Neural cell (in vitro differentiated cells): ENCODE data around the gene MYO7B. TPM values are rescaled to one million over a fixed set of nuclear protein-coding genes. Genes with fewer than 3 reads are reported as not detected.

Experiments
- H2AFZ ChIP-seq: fragments of 200-600, 300-800 bp; sonication (generic), shearing (Covaris generic); 2 replicates; pipeline ENCODE4 v1.6.0; 2014; ENCODE audit warnings: low read depth, mild to moderate bottlenecking, antibody characterized with exemption, low read length, moderate library complexity
- H3F3A ChIP-seq: fragments of 200-600 bp; shearing (Covaris generic); 2 replicates; pipeline ENCODE4 v1.6.1; 2016; ENCODE audit warnings: mild to moderate bottlenecking, moderate library complexity, mixed read lengths, antibody characterized with exemption, low read length; ENCODE audit not compliant: insufficient read depth, poor library complexity, severe bottlenecking
- H3K27ac ChIP-seq: fragments of 200-600, 300-800 bp; sonication (generic), shearing (Covaris generic); 2 replicates; pipeline ENCODE4 v1.5.1; 2014; ENCODE audit warnings: mild to moderate bottlenecking, low read length, moderate library complexity
- H3K27me3 ChIP-seq: fragments of 300-800, 200-600 bp; sonication (generic), shearing (Covaris generic); 2 replicates; pipeline ENCODE4 v1.6.0; 2014; ENCODE audit warnings: mild to moderate bottlenecking, low read depth, low read length, moderate library complexity; ENCODE audit not compliant: insufficient read depth
- H3K36me3 ChIP-seq: fragments of 300-800, 200-600 bp; sonication (generic), shearing (Covaris generic); 2 replicates; pipeline ENCODE4 v1.5.1; 2014; ENCODE audit warnings: mild to moderate bottlenecking, antibody characterized with exemption, low read length, moderate library complexity; ENCODE audit not compliant: insufficient read depth
- H3K4me2 ChIP-seq: fragments of 300-800, 200-600 bp; sonication (generic), shearing (Covaris generic); 2 replicates; pipeline ENCODE4 v1.6.0; 2014; ENCODE audit warnings: mild to moderate bottlenecking, low read length
- H3K4me3 ChIP-seq: fragments of 300-800, 200-600 bp; sonication (generic), shearing (Covaris generic); 2 replicates; pipeline ENCODE4 v1.5.1; 2014; ENCODE audit warnings: mild to moderate bottlenecking, low read length, moderate library complexity
- H3K79me2 ChIP-seq: fragments of 200-600 bp; shearing (Covaris generic); replicated peaks from 2 replicates; pipeline ENCODE4 v1.6.0; 2014; ENCODE audit warnings: mild to moderate bottlenecking, low read length, moderate library complexity; ENCODE audit not compliant: insufficient read depth
- H3K9ac ChIP-seq: fragments of 300-800, 200-600 bp; sonication (generic), shearing (Covaris generic); 2 replicates; pipeline ENCODE4 v1.6.1; 2016; ENCODE audit warnings: mild to moderate bottlenecking, low read length, mixed read lengths
- H3K9me2 ChIP-seq: fragments of 200-600 bp; shearing (Covaris generic); 2 replicates; pipeline ENCODE4 v1.6.1; 2016; ENCODE audit warnings: mild to moderate bottlenecking, low read length, mixed read lengths; ENCODE audit not compliant: insufficient read depth
- H3K9me3 ChIP-seq: fragments of 200-600, 300-800 bp; sonication (generic), shearing (Covaris generic); 2 replicates; pipeline ENCODE4 v1.6.1; 2016; ENCODE audit warnings: mild to moderate bottlenecking, mixed run types, low read length, moderate library complexity, mixed read lengths
- H4K20me1 ChIP-seq: fragments of 200-600 bp; shearing (Covaris generic); 2 replicates; pipeline ENCODE4 v1.6.1; 2016; ENCODE audit warnings: mild to moderate bottlenecking, mixed run types; ENCODE audit not compliant: insufficient read depth
- CTCF ChIP-seq: fragments of 450-650 bp; IDR thresholded peaks from 2 replicates; pipeline ENCODE4 v1.5.1; 2014; ENCODE audit warnings: antibody characterized with exemption, mild to moderate bottlenecking, moderate library complexity; ENCODE audit not compliant: poor library complexity, severe bottlenecking
- EP300 ChIP-seq: fragments of 450-650 bp; conservative IDR thresholded peaks from 2 replicates; pipeline ENCODE4 v1.6.1; 2014; ENCODE audit warnings: antibody characterized with exemption, mild to moderate bottlenecking, moderate library complexity; ENCODE audit not compliant: poor library complexity, severe bottlenecking
- EZH2 ChIP-seq: fragments of 200-600, 300-800 bp; shearing (Covaris generic), sonication (generic); IDR thresholded peaks from 2 replicates; pipeline ENCODE4 v1.6.1; 2014; ENCODE audit warnings: antibody characterized with exemption, low read length, borderline replicate concordance, mild to moderate bottlenecking; ENCODE audit not compliant: insufficient read depth, poor library complexity, severe bottlenecking
- MXI1 ChIP-seq: fragments of 450-650 bp; conservative IDR thresholded peaks from 2 replicates; pipeline ENCODE4 v1.6.1; 2014; ENCODE audit warnings: antibody characterized with exemption, mild to moderate bottlenecking; ENCODE audit not compliant: poor library complexity, severe bottlenecking
- POLR2AphosphoS5 ChIP-seq: IDR thresholded peaks from 2 replicates; pipeline ENCODE4 v1.6.1; 2012
- RAD21 ChIP-seq: fragments of 450-650 bp; conservative IDR thresholded peaks from 2 replicates; pipeline ENCODE4 v1.6.1; 2014; ENCODE audit warnings: antibody characterized with exemption, mild to moderate bottlenecking, moderate library complexity
- REST ChIP-seq: IDR thresholded peaks from 2 replicates; pipeline ENCODE4 v1.6.1; 2012; ENCODE audit warnings: borderline replicate concordance
- SMC3 ChIP-seq: fragments of 450-650 bp; conservative IDR thresholded peaks from 2 replicates; pipeline ENCODE4 v1.6.1; 2014; ENCODE audit warnings: antibody characterized with exemption, mild to moderate bottlenecking, moderate library complexity; ENCODE audit not compliant: poor library complexity
- TAF1 ChIP-seq: IDR thresholded peaks from 2 replicates; pipeline ENCODE4 v1.6.1; 2012; ENCODE audit warnings: low read depth
- polyA plus RNA-seq: library from polyadenylated mRNA; depleted of rRNA; stranded (reverse); fragments of >200 nt; gene quantifications from 2 replicates; pipeline ENCODE4 v1.2.3, GENCODE V29; 2014

The MYO7B gene
- polyA plus RNA-seq, 1 donor from 2014 or later: 0.16 TPM

DNA sequence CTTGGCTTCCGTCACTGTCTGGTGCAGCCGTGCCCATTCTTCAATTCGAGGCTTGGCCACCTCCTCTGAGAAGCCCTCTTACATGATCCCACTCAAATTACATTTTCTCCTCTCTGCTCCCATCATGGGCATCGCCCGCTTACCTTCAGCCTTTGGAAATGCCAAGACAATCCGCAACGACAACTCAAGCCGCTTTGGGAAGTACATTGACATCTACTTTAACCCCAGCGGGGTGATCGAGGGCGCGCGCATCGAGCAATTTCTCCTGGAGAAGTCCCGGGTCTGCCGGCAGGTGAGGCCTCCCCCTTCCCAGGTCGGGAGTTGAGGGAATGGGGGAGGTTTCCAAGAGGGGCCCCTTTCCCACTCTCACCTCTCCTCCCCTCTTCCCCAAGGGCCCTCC is 38.3 kb downstream of the MYO7B start:
- no peak overlapping the region for H3K4me2 ChIP-seq
- H3K9me3 ChIP-seq: no peaks in the 10 kb centered on the region
- no peak overlapping the region for H2AFZ ChIP-seq
- no peaks in the 10 kb centered on the region for H3K27me3 ChIP-seq
- H3K79me2 ChIP-seq: no peaks in the 10 kb centered on the region
- TF ChIP-seq POLR2AphosphoS5: no peak
- TF ChIP-seq MXI1: no peak
- no peak for TF ChIP-seq EZH2
- TF ChIP-seq CTCF: no peak
- no peak for TF ChIP-seq REST
- TF ChIP-seq RAD21: no peak
- no peak for TF ChIP-seq TAF1
- no peaks in the 10 kb centered on the region for H4K20me1 ChIP-seq
- H3K4me3 ChIP-seq: no peak overlapping the region
- H3K36me3 ChIP-seq: no peaks in the 10 kb centered on the region
- no peak overlapping the region for H3K9ac ChIP-seq
- H3K9me2 ChIP-seq: no peaks in the 10 kb centered on the region
- H3K27ac ChIP-seq: no peak overlapping the region
- H3F3A ChIP-seq: no peaks in the 10 kb centered on the region

GRCh38 chr2:127574656-127575055 is 39.2 kb downstream of the MYO7B start:
- Histone ChIP-seq H4K20me1 (no peaks in the 10 kb centered on the region), H3K4me3 (no peak overlapping the region)

More at GRCh38 chr2:127574656-127575055, 39.2 kb downstream of the MYO7B start:
- H3K4me2 ChIP-seq: no peak overlapping the region
- H3K79me2 ChIP-seq: no peaks in the 10 kb centered on the region
- no peaks in the 10 kb centered on the region for H3F3A ChIP-seq
- H3K9ac ChIP-seq: no peak overlapping the region
- no peaks in the 10 kb centered on the region for H3K27me3 ChIP-seq
- H2AFZ ChIP-seq: no peak overlapping the region
- TF ChIP-seq MXI1: no peak
- TF ChIP-seq TAF1: no peak
- no peak for TF ChIP-seq SMC3
- no peak for TF ChIP-seq POLR2AphosphoS5
- TF ChIP-seq EZH2: no peak
- no peak for TF ChIP-seq EP300
- no peak for TF ChIP-seq CTCF
- no peak for TF ChIP-seq REST
- no peak for TF ChIP-seq RAD21
- H3K9me3 ChIP-seq: no peaks in the 10 kb centered on the region
- no peaks in the 10 kb centered on the region for H3K9me2 ChIP-seq
- H3K27ac ChIP-seq: no peak overlapping the region
- H3K36me3 ChIP-seq: no peaks in the 10 kb centered on the region
